HL-60/S4 treated with phorbol 12-myristate 13-acetate at 8.2 ng/mL for 4 days and 3 days (cell line): ENCODE measurements around the gene NCAPH2.

Experiments
- in situ Hi-C: fragments of 300-500 bp; cut with MboI; formaldehyde crosslinking; loops from 2 replicates; pipeline ENCODE4 v1.15.0; 2022; ENCODE audit warnings: low sequenced_read_pairs

Gene NCAPH2

GRCh38 chr22:50473855-50474671, 34.0 kb upstream of the NCAPH2 start:
- in situ Hi-C loops = no loop called here

- in situ Hi-C loops = no loop called here
Observed at GRCh38 chr22:50474710-50475651, 33.0 kb upstream of the NCAPH2 start, which contains the start of gene SBF1. SBF1 (minus strand) TSS chr22:50475035; CDS start chr22:50474840, 195 bp downstream.

- in situ Hi-C loops = no loop called here
Observed at GRCh38 chr22:50475652-50476002, 32.4 kb upstream of the NCAPH2 start.

- in situ Hi-C loops = no loop called here
Observed at GRCh38 chr22:50476868-50477267, 31.2 kb upstream of the NCAPH2 start.

GRCh38 chr22:50477923-50478322, 30.1 kb upstream of the NCAPH2 start:
- in situ Hi-C loops = no loop called here

GRCh38 chr22:50479721-50480120, 28.3 kb upstream of the NCAPH2 start:
- in situ Hi-C loops = no loop called here

GRCh38 chr22:50481045-50481439, 27.0 kb upstream of the NCAPH2 start:
- in situ Hi-C loops = no loop called here

GRCh38 chr22:50481440-50482106, 26.5 kb upstream of the NCAPH2 start, which contains the start of gene ADM2:
ADM2 (plus strand) TSS chr22:50481543; CDS start chr22:50481848, 305 bp downstream.
- in situ Hi-C loops = no loop called here

GRCh38 chr22:50482107-50483074, 25.6 kb upstream of the NCAPH2 start:
- in situ Hi-C loops = no loop called here

GRCh38 chr22:50483106-50483505, 24.9 kb upstream of the NCAPH2 start:
- in situ Hi-C loops = no loop called here

- in situ Hi-C loops = no loop called here
Observed at GRCh38 chr22:50483556-50483955, 24.5 kb upstream of the NCAPH2 start.

GRCh38 chr22:50483977-50484853, 23.8 kb upstream of the NCAPH2 start:
- in situ Hi-C loops = no loop called here

- in situ Hi-C loops = no loop called here
Observed at GRCh38 chr22:50485221-50486131, 22.5 kb upstream of the NCAPH2 start.

GRCh38 chr22:50486561-50487289, 21.3 kb upstream of the NCAPH2 start, which contains the start of gene MIOX:
MIOX (plus strand) TSS chr22:50486859; CDS start chr22:50486898, 39 bp downstream.
- in situ Hi-C loops = no loop called here

- in situ Hi-C loops = no loop called here
Observed at GRCh38 chr22:50487290-50488005, 20.6 kb upstream of the NCAPH2 start.

- in situ Hi-C loops = no loop called here
Observed at GRCh38 chr22:50488006-50488677, 19.9 kb upstream of the NCAPH2 start.
